ENCODE results near the gene NDUFB8. TPM values are rescaled to one million over a fixed set of nuclear protein-coding genes. Genes with fewer than 3 reads are reported as not detected.

Gene NDUFB8
- total RNA-seq, 6 experiments from 2014 or later: 93.6 to 125 (median 99.3) TPM

- 19% methylated on average over 6 of the region's 6 CpGs for WGBS (ENCODE audit: insufficient coverage, low coverage, low lambda C conversion rate, missing lambda C conversion rate)
- TF ChIP-seq CTCF (IDR thresholded peaks at IDR 0.05): no peak
- TF ChIP-seq POLR2A (IDR thresholded peaks at IDR 0.05): no peak
- Histone ChIP-seq H3K4me1 (no peaks in the 10 kb centered on the region), H3K36me3 (no peaks in the 10 kb centered on the region), H3K27ac (no peak overlapping the region), H3K9me3 (no peaks in the 10 kb centered on the region), H3K27me3 (no peaks in the 10 kb centered on the region), H3K4me3 (no peak overlapping the region)
- DNase-seq: no peak
- intact Hi-C loops (cut with DNase I): loop anchor here (10.0 kb wide), 3 partner anchors 177 to 307 kb away; partner anchors contain the start of gene PAX2 (in 1 of the 2)
- ATAC-seq: no peak
Observed at GRCh38 chr10:100567826-100568225, 38.2 kb upstream of the NDUFB8 start.

- intact Hi-C loops (cut with DNase I): loop anchor here (10.0 kb wide), 3 partner anchors 178 to 308 kb away; partner anchors contain the start of gene PAX2 (in 1 of the 2)
- no peak for DNase-seq
- 39% methylated on average over 8 of the region's 11 CpGs for WGBS (ENCODE audit: insufficient coverage, low coverage, low lambda C conversion rate, missing lambda C conversion rate)
Observed at GRCh38 chr10:100567249-100567648, 37.6 kb upstream of the NDUFB8 start.

GRCh38 chr10:100566561-100566960 is 36.9 kb upstream of the NDUFB8 start:
- no peak for DNase-seq
- no peak overlapping the region for H3K4me3 ChIP-seq
- H3K27ac ChIP-seq: no peak overlapping the region
- TF ChIP-seq CTCF (IDR thresholded peaks at IDR 0.05): no peak
- TF ChIP-seq POLR2A (IDR thresholded peaks at IDR 0.05): no peak
- no peaks in the 10 kb centered on the region for H3K9me3 ChIP-seq
- no peaks in the 10 kb centered on the region for H3K36me3 ChIP-seq
- no peak for ATAC-seq
- intact Hi-C loops (cut with DNase I): loop anchor here (10.0 kb wide), 3 partner anchors 178 to 308 kb away; partner anchors contain the start of gene PAX2 (in 1 of the 2)
- H3K4me1 ChIP-seq: peaks cover 0 to 6% (median 0%) of the 10 kb centered on the region in 4 donors
- 44% methylated on average over 3 of the region's 3 CpGs for WGBS (ENCODE audit: insufficient coverage, low coverage, low lambda C conversion rate, missing lambda C conversion rate)
- H3K27me3 ChIP-seq: no peaks in the 10 kb centered on the region

More at GRCh38 chr10:100567249-100567648, 37.6 kb upstream of the NDUFB8 start:
- Histone ChIP-seq H3K4me3 (no peak overlapping the region), H3K36me3 (no peaks in the 10 kb centered on the region), H3K9me3 (no peaks in the 10 kb centered on the region), H3K27me3 (no peaks in the 10 kb centered on the region), H3K27ac (no peak overlapping the region), H3K4me1 (peaks cover 0 to 4% (median 0%) of the 10 kb centered on the region in 4 donors)
- no peak for ATAC-seq
- TF ChIP-seq CTCF (IDR thresholded peaks at IDR 0.05) (no peak), POLR2A (IDR thresholded peaks at IDR 0.05) (no peak)

- ATAC-seq: no peak
- no peak overlapping the region for H3K27ac ChIP-seq
- WGBS (ENCODE audit: insufficient coverage, low coverage, low lambda C conversion rate, missing lambda C conversion rate): 45% methylated on average over 8 of the region's 9 CpGs
- H3K4me3 ChIP-seq: no peak overlapping the region
- H3K36me3 ChIP-seq: no peaks in the 10 kb centered on the region
- no peaks in the 10 kb centered on the region for H3K9me3 ChIP-seq
- peaks cover 0 to 6% (median 0%) of the 10 kb centered on the region in 4 donors for H3K4me1 ChIP-seq
- no peaks in the 10 kb centered on the region for H3K27me3 ChIP-seq
- TF ChIP-seq CTCF (IDR thresholded peaks at IDR 0.05) (no peak), POLR2A (IDR thresholded peaks at IDR 0.05) (no peak)
- DNase-seq: no peak
- intact Hi-C loops (cut with DNase I): loop anchor here (10.0 kb wide), 3 partner anchors 179 to 309 kb away; partner anchors contain the start of gene PAX2 (in 1 of the 2)
Observed at GRCh38 chr10:100565206-100565985, 35.7 kb upstream of the NDUFB8 start.
